Measurements from ENCODE around the gene AIG1. TPM values are rescaled to one million over a fixed set of nuclear protein-coding genes. Genes with fewer than 3 reads are reported as not detected.
"Not testable (repeated sequence)": the region's sequence is repeated elsewhere in the genome, so short reads cannot be mapped to it uniquely, and the experiment has no call there.

AIG1 gene, protein sequence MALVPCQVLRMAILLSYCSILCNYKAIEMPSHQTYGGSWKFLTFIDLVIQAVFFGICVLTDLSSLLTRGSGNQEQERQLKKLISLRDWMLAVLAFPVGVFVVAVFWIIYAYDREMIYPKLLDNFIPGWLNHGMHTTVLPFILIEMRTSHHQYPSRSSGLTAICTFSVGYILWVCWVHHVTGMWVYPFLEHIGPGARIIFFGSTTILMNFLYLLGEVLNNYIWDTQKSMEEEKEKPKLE
- 29.9 TPM in 2 replicates for total RNA-seq (2014; rRNA removed; shearing (Covaris generic))

DNA sequence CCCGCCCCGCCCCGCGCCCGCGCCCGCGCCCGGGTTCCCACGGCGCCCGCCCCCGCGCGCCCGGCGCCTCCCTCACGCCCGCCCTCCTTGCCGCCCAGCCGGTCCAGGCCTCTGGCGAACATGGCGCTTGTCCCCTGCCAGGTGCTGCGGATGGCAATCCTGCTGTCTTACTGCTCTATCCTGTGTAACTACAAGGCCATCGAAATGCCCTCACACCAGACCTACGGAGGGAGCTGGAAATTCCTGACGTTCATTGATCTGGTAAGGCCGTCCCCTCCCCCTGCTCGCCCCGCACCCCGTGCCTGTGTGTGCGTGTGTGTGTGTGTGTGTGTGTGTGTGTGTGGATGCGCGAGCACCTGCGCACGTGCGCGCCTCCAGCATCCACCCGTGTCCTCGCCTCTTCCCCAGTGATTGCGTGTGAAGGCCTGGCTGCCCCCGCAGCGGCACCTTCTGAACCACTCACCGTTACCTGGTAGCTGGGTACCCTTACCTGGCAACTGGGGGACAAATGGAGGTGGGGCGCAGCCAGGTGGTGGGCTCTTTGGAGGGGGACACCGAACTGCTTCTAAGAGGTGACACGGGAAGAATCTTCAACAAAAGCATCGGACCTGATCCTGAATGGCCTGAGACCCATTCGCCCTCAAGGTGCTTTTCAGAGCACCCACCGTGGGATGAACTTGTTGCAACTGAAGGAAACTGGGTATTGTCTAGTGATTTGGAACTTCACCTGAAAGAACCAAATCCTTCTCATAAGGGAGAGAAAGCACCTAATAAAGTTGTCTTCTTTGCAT is at the start of gene AIG1:
TSS of gene AIG1 (plus strand) at position 84 of the 791 bp plus-strand sequence. CDS start at position 121, 37 bp downstream.
- DNase-seq (ENCODE audit: low read depth in 1 of 2, low spot score in 2 of 2): peak; percentile 41 to 74
- Histone ChIP-seq H3K4me1 (replicated peaks) (peaks cover 24% of the 10 kb centered on the region), H3K9me3 (replicated peaks) (no peaks in the 10 kb centered on the region), H3K27ac (peak within 1 kb of the TSS; percentile 91), H3K27me3 (replicated peaks) (no peaks in the 10 kb centered on the region), H3K4me3 (peak within 1 kb of the TSS; percentile 93), H3K36me3 (peaks cover 4% of the 10 kb centered on the region)

DNA sequence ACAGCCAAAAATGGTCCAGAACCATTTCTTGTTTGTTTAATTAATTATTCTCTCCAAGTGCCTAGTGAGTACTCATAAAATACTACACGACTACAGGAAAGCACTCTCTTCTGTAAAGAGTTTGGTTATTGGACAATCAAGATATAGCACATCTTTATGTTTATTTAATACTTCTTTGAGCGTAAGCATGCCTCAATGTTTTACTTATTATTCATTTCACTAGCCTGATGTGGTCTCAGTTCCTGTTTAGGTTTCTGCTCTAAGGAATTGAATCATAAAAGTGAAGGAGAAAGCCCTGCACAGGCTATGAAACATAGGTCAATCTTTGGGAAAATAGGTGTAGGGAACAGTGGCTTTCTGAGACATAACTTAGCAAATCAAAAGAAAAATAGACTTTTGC is 45.9 kb upstream of the AIG1 start:
- Histone ChIP-seq H3K9me3 (replicated peaks) (no peaks in the 10 kb centered on the region; the same call in 1 of the 2 replicates), H3K27ac (no peak overlapping the region), H3K36me3 (no peaks in the 10 kb centered on the region), H3K27me3 (replicated peaks) (no peaks in the 10 kb centered on the region), H3K4me1 (replicated peaks) (no peaks in the 10 kb centered on the region), H3K4me3 (no peak overlapping the region)
- no peak for DNase-seq (ENCODE audit: low read depth in 1 of 2, low spot score in 2 of 2)

DNA sequence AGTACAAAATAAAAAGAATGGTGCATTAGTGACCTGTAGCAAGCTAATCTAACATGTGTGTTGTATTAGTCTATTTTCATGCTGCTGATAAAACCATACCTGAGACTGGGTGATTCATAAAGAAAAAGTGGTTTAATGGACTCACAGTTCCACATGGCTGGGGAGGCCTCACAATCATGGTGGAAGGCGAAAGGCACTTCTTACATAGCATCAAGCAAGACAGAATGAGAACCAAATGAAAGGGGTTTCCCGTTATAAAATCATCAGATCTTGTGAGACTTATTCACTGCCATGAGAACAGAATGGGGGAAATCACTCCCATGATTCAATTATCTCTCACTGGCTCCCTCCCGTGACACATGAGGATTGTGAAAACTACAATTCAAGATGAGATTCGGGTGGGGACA is 45.4 kb upstream of the AIG1 start:
- Histone ChIP-seq H3K27me3 (replicated peaks) (no peaks in the 10 kb centered on the region), H3K4me3 (no peak overlapping the region), H3K27ac (no peak overlapping the region), H3K36me3 (no peaks in the 10 kb centered on the region), H3K9me3 (replicated peaks) (no peaks in the 10 kb centered on the region; the same call in 1 of the 2 replicates), H3K4me1 (replicated peaks) (no peaks in the 10 kb centered on the region)
- DNase-seq (ENCODE audit: low read depth in 1 of 2, low spot score in 2 of 2): no peak

DNA sequence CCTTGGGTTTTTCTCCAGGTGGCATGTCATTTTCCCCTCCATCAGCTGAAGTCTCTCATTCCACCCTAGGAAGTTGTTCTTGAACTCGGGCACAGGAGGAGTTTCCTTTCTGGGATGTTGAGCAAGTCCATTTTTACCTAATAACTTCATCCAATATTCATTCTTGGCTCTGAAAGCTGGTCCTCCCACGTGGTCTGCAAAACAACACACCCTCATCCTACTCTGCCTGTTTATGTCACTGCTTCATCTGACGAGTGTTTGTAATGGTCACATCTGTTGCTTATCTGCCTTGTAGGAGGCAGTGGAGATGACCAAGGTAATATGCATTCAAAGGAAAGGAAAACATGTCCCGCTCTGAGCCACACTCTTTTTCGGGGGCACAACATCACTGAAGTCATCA is 41.7 kb upstream of the AIG1 start:
- DNase-seq (ENCODE audit: low read depth in 1 of 2, low spot score in 2 of 2): no peak
- no peaks in the 10 kb centered on the region for H3K9me3 ChIP-seq (replicated peaks)
- H3K27me3 ChIP-seq (replicated peaks): no peaks in the 10 kb centered on the region

DNA sequence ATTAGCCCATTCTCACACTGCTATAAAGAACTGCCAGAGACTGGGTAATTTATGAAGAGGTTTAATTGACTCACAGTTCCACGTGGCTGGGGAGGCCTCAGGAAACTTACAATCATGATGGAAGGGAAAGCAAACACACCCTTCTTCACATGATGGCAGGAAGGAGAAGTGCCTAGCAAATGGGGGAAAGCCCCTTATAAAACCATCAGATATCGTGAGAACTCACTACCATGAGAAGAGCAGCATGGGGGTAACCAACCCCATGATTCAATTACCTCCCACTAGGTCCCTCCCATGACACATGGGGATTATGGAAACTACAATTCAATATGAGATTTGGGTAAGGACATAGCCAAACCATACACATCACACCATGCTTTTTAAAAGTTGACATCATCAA is 39.8 kb upstream of the AIG1 start:
- not testable (repeated sequence) for H3K27ac ChIP-seq; H3K4me1 ChIP-seq (replicated peaks); H3K9me3 ChIP-seq (replicated peaks); H3K36me3 ChIP-seq; DNase-seq (ENCODE audit: low read depth in 1 of 2, low spot score in 2 of 2); H3K4me3 ChIP-seq; H3K27me3 ChIP-seq (replicated peaks)

More for the DNA sequence above, 41.7 kb upstream of the AIG1 start:
- Histone ChIP-seq H3K36me3 (no peaks in the 10 kb centered on the region), H3K4me3 (no peak overlapping the region), H3K4me1 (replicated peaks) (no peaks in the 10 kb centered on the region), H3K27ac (no peak overlapping the region)

DNA sequence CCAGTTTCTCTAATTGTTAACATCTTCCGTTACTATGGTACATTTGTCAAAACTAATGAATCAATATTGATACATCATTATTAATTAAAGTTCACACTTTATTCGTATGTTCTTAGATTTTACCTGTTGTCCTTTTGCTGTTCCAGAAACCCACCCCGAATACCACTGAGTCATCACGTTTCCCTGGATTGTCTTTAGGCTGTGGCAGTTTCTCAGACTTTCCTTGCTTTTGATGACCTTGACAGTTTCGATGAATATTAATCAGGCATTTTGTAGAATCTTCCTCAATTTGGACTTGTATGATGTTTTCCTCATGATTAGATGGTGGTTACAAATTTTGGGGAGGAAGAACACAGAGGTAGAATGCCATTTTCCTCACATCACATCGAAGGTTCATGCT is 39.1 kb upstream of the AIG1 start:
- DNase-seq (ENCODE audit: low read depth in 1 of 2, low spot score in 2 of 2): no peak
- Histone ChIP-seq H3K4me3 (no peak overlapping the region), H3K27me3 (replicated peaks) (no peaks in the 10 kb centered on the region)

DNA sequence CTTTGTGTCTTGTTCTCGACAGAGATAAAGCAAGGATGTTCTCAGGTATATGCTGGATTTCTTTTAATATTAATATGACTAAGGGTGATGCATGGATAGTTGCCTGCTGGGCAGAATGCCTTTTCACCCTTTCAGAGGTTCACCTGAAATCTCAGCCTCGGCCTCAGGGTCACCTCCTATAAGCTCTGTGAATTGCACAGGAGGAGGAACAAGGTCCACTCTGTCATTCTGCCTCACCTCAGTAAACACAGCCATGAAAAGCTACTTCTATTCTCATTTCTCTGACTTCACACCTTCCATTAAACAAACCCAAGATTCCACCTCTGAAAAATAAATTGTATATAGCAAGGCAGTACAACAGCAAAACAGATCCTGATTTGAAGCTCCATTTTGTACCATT is 38.1 kb upstream of the AIG1 start:
- no peaks in the 10 kb centered on the region for H3K27me3 ChIP-seq (replicated peaks)
- no peaks in the 10 kb centered on the region for H3K4me1 ChIP-seq (replicated peaks)
- no peak for DNase-seq (ENCODE audit: low read depth in 1 of 2, low spot score in 2 of 2)
- no peak overlapping the region for H3K27ac ChIP-seq
- no peaks in the 10 kb centered on the region for H3K36me3 ChIP-seq
- H3K9me3 ChIP-seq (replicated peaks): no peaks in the 10 kb centered on the region
- H3K4me3 ChIP-seq: no peak overlapping the region

More for the DNA sequence above, 39.1 kb upstream of the AIG1 start:
- Histone ChIP-seq H3K4me1 (replicated peaks) (no peaks in the 10 kb centered on the region), H3K36me3 (no peaks in the 10 kb centered on the region), H3K27ac (no peak overlapping the region), H3K9me3 (replicated peaks) (no peaks in the 10 kb centered on the region)

DNA sequence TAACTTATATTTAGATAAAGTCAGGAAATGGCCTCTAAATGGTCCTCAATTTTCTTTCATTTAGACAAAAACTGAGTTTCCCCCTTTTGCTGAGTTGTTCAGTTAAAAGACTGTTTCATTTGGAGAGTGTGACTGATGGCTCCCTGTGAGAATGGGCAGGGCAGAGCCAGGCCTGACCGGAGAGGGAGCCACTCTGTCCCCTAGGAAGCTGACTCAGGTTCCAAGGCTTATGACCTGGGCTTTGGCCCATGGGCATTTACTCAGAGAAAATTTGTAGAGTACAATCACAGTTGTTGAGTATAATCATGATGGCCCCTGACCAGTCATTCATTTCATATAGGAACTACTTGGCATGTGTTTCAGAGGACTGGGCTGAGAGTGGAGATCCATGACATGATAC is 37.0 kb upstream of the AIG1 start:
- no peaks in the 10 kb centered on the region for H3K9me3 ChIP-seq (replicated peaks)
- H3K4me3 ChIP-seq: no peak overlapping the region
- H3K4me1 ChIP-seq (replicated peaks): no peaks in the 10 kb centered on the region
- H3K36me3 ChIP-seq: no peaks in the 10 kb centered on the region
- no peak for DNase-seq (ENCODE audit: low read depth in 1 of 2, low spot score in 2 of 2)
- no peaks in the 10 kb centered on the region for H3K27me3 ChIP-seq (replicated peaks)
- H3K27ac ChIP-seq: no peak overlapping the region

DNA sequence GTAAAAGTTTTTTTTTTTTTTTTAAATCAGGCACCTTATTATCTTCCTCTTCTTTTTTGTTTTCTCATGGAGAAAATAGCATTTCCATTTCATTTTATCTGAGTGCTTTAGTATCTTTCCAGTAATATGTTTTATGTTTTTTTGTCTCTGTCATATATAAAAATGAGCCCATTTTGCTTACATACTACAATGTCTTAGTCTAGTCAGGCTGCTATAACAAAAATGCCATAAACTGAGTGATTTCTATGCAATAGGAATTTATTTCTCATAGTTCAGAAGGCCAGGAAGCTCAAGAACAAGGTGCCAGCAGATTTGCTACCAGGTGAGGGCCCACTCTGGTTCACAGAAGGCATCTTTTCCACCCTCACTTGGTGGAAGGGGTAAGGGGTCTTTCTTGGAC is 35.7 kb upstream of the AIG1 start:
- no peaks in the 10 kb centered on the region for H3K9me3 ChIP-seq (replicated peaks)
- DNase-seq (ENCODE audit: low read depth in 1 of 2, low spot score in 2 of 2): no peak
- H3K36me3 ChIP-seq: no peaks in the 10 kb centered on the region
- H3K27me3 ChIP-seq (replicated peaks): no peaks in the 10 kb centered on the region
- H3K4me3 ChIP-seq: no peak overlapping the region
- no peak overlapping the region for H3K27ac ChIP-seq
- H3K4me1 ChIP-seq (replicated peaks): no peaks in the 10 kb centered on the region

DNA sequence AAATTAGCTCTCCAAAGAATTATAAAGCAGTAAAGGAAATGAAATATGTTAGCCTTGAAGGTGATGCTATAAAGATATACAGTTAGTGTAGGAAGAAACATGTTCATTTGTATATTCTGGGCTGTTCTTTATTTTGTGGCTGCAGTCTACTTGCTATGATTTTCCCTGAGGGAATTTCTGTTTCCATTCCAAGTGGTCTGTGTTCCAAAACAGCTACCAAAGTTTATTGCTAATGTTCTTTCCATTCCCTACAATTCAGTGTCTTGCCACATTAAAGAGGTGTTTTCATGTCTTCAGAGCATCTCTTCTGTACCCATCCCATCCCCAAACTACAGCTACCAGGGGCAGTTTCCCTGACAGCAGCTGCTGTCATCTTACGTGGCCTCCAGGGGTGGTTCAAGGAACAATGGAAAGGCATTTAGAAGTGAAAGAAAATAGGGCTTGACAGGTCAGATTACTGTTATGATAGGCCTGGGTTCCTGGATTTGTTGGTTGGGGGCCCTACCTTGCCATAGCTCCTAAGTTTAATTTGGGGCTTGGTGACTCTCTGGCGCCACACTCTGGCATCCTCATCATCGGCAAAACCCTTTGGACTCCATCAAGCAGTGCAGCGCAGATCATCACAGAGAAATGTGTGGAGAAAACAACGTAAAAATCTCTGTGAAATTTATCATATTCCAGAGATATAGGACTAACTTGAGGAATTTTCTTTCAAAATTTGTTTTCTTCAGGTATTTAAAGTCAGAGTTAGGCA is 33.8 kb upstream of the AIG1 start:
- H3K4me1 ChIP-seq (replicated peaks): no peaks in the 10 kb centered on the region
- no peaks in the 10 kb centered on the region for H3K36me3 ChIP-seq
- no peak overlapping the region for H3K27ac ChIP-seq
- H3K9me3 ChIP-seq (replicated peaks): no peaks in the 10 kb centered on the region
- H3K27me3 ChIP-seq (replicated peaks): no peaks in the 10 kb centered on the region
- DNase-seq (ENCODE audit: low read depth in 1 of 2, low spot score in 2 of 2): no peak
- H3K4me3 ChIP-seq: no peak overlapping the region

DNA sequence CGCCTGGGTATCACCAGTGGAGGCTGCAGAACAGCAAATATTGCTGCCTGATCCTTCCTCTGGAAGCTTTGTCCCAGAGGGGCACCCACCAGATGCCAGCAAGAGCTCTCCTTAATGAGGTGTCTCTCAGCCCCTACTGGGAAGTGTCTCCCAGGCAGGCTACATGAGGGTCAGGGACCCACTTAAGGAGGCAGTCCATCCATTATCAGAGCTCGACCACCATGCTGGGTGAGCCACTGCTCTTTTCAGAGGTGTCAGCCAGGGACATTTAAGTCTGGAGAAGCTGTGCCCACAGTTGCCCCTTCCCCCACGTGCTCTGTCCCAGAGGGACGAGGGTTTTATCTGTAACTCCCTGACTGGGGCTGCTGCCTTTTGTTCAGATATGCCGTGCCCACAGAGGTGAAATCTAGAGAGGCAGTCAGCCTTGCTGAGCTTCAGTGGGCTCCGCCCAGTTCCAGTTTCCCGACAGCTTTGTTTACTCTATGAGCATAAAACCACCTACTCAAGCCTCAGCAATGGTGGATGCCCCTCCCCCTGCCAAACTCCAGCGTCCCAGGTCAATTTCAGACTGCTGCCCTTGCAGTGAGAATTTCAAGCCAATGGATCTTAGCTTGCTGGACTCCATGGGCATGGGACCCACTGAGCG is 25.9 kb upstream of the AIG1 start:
- Histone ChIP-seq H3K4me1 (replicated peaks) (no peaks in the 10 kb centered on the region), H3K36me3 (no peaks in the 10 kb centered on the region), H3K9me3 (replicated peaks) (no peaks in the 10 kb centered on the region), H3K4me3 (no peak overlapping the region), H3K27me3 (replicated peaks) (no peaks in the 10 kb centered on the region; the same call in 1 of the 2 replicates), H3K27ac (no peak overlapping the region)
- DNase-seq (ENCODE audit: low read depth in 1 of 2, low spot score in 2 of 2): no peak

DNA sequence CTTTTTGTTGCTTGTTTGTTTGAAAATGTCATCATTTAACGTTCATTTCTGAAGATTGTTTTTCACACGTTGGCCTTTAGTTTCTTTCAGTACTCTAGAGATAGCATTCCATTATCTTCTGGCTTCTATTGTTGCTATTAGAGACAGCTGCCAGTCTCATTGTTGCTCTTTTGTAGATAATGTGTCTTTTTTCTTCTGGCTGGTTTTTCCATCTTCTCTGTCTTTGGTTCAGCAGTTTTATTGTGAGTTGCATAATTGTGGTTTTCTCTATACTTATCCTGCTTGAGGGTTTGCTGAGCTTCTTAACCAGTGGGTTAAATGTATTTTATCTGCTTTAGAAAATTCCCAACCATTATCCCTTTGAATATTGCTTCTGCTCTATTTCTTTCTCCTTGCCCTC is 23.2 kb upstream of the AIG1 start:
- no peak overlapping the region for H3K27ac ChIP-seq
- DNase-seq (ENCODE audit: low read depth in 1 of 2, low spot score in 2 of 2): no peak
- no peaks in the 10 kb centered on the region for H3K4me1 ChIP-seq (replicated peaks)
- H3K27me3 ChIP-seq (replicated peaks): peaks cover 4% of the 10 kb centered on the region; the same call in 1 of the 2 replicates
- H3K36me3 ChIP-seq: no peaks in the 10 kb centered on the region
- no peaks in the 10 kb centered on the region for H3K9me3 ChIP-seq (replicated peaks)
- H3K4me3 ChIP-seq: no peak overlapping the region

DNA sequence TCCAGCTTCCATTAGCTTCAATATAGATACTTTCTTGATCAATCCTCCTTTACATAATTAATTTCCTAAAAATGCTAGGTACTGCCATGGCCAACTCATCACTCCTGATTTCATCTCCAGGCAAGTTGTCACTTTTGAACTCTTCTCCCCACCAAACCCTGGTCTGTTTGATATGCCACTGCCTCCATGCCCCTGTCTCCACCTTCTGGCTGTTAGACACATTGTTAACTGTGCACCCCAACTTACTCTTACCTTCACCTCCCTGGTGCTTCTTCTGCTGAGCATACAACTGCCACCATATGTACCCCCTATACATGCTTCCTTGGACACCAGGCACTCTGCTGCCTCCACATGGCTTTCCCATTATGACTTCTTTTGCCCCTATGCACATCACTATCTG is 21.9 kb upstream of the AIG1 start:
- Histone ChIP-seq H3K36me3 (no peaks in the 10 kb centered on the region), H3K9me3 (replicated peaks) (no peaks in the 10 kb centered on the region), H3K4me1 (replicated peaks) (no peaks in the 10 kb centered on the region), H3K27me3 (replicated peaks) (peaks cover 4% of the 10 kb centered on the region; the same call in 1 of the 2 replicates), H3K4me3 (no peak overlapping the region), H3K27ac (no peak overlapping the region)
- no peak for DNase-seq (ENCODE audit: low read depth in 1 of 2, low spot score in 2 of 2)

Measured in SJSA1 (cell line).